ENCODE data around the gene PKM.

Gene PKM

DNA sequence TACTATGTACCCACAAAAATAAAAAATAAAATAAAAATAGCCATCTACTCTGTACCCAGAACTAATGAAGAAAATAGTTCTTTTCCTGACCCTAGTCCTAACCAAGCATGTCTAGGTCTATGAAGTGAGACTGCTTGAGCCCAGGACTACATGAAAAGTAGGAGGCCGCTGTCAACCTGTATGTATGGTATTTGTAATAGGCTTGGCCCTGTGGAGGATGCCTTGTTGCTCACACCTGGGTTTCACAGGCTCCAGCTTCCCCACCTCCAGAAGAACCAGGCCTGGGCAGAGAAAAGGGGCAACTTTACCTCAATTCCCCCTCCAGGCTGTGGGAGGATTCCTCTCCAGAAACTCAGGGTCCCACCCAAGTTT is 6.8 kb upstream of the PKM start:
- H3K4me3 ChIP-seq (IDR thresholded peaks at IDR 0.05; ENCODE audit: insufficient read depth, low read depth, low read length) = no peak overlapping the region
- H3K9ac ChIP-seq = peak overlapping the region; percentile 72; the same call in 1 of the 2 replicates
- no peaks in the 10 kb centered on the region for H4K20me1 ChIP-seq (ENCODE audit: insufficient read depth)
- 0 out of 2 replicates have a peak, but pooled peaks cover 2% of the 10 kb centered on the region for H3K79me2 ChIP-seq (ENCODE audit: insufficient read depth, low read depth)
- H3K27me3 ChIP-seq (ENCODE audit: insufficient read depth, low read depth) = no peaks in the 10 kb centered on the region
- no peak overlapping the region for H2AFZ ChIP-seq (ENCODE audit: low read depth)
- H3K4me1 ChIP-seq (ENCODE audit: low read depth, poor library complexity, severe bottlenecking) = peaks cover 28% of the 10 kb centered on the region
- TF ChIP-seq, protein P1, sequence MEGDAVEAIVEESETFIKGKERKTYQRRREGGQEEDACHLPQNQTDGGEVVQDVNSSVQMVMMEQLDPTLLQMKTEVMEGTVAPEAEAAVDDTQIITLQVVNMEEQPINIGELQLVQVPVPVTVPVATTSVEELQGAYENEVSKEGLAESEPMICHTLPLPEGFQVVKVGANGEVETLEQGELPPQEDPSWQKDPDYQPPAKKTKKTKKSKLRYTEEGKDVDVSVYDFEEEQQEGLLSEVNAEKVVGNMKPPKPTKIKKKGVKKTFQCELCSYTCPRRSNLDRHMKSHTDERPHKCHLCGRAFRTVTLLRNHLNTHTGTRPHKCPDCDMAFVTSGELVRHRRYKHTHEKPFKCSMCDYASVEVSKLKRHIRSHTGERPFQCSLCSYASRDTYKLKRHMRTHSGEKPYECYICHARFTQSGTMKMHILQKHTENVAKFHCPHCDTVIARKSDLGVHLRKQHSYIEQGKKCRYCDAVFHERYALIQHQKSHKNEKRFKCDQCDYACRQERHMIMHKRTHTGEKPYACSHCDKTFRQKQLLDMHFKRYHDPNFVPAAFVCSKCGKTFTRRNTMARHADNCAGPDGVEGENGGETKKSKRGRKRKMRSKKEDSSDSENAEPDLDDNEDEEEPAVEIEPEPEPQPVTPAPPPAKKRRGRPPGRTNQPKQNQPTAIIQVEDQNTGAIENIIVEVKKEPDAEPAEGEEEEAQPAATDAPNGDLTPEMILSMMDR (conservative IDR thresholded peaks at IDR 0.05; ENCODE audit: low read depth, low read length) = no peak
- peak overlapping the region; percentile 81 for H3K27ac ChIP-seq
- H3K4me2 ChIP-seq = peak overlapping the region; percentile 92; the same call in 1 of the 2 replicates
- H3K36me3 ChIP-seq (ENCODE audit: insufficient read depth) = no peaks in the 10 kb centered on the region

DNA sequence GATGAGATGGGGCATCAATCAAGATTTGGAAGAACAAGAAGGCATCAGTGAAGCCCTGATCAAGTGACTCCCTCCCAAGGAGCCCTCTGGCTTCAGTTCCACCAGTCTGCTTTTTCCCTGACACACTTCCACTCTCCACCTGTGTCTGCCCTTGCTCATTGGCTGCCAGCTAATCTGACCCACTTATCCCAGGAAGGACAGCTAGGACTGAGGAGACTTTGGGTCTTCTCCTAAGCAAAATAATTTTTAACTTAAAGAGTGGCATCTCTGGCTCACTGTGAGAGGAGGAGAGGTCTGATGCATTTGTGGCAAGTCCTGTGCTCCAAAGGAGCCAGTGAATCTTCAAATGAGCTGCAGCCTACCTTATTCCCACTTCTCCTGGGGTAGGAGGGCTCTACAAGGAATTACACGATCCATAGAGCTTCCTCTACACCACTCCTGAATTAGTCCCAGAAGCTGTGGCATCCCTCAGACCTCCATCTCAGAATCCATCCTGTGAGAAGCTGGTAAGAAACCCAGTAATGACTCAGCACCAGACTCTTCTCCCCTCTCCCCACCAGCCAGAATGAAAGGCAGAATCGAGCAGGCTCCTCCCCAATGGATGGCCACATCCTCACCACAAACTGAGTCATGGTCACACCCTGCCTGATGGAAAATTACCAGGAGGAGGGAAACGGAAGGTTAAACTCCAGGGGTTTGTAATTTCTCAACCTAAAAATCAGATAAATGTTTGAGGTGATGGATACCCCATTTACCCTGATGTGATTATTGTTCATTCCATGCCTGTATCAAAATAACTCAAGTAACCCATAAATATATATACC is 6.3 kb upstream of the PKM start:
- peak overlapping the region; percentile 72 for H3K9ac ChIP-seq
- H2AFZ ChIP-seq (ENCODE audit: low read depth) = peak overlapping the region; percentile 9
- 0 out of 2 replicates have a peak, but pooled peaks cover 6% of the 10 kb centered on the region for H3K79me2 ChIP-seq (ENCODE audit: insufficient read depth, low read depth)
- H3K4me3 ChIP-seq (IDR thresholded peaks at IDR 0.05; ENCODE audit: insufficient read depth, low read depth, low read length) = no peak overlapping the region
- H4K20me1 ChIP-seq (ENCODE audit: insufficient read depth) = no peaks in the 10 kb centered on the region
- no peaks in the 10 kb centered on the region for H3K27me3 ChIP-seq (ENCODE audit: insufficient read depth, low read depth)
- H3K36me3 ChIP-seq (ENCODE audit: insufficient read depth) = no peaks in the 10 kb centered on the region
- TF ChIP-seq, protein P1 (conservative IDR thresholded peaks at IDR 0.05; ENCODE audit: low read depth, low read length) = no peak
- H3K4me2 ChIP-seq = peak overlapping the region; percentile 92
- peak overlapping the region; percentile 81 for H3K27ac ChIP-seq
- peaks cover 34% of the 10 kb centered on the region for H3K4me1 ChIP-seq (ENCODE audit: low read depth, poor library complexity, severe bottlenecking)

DNA sequence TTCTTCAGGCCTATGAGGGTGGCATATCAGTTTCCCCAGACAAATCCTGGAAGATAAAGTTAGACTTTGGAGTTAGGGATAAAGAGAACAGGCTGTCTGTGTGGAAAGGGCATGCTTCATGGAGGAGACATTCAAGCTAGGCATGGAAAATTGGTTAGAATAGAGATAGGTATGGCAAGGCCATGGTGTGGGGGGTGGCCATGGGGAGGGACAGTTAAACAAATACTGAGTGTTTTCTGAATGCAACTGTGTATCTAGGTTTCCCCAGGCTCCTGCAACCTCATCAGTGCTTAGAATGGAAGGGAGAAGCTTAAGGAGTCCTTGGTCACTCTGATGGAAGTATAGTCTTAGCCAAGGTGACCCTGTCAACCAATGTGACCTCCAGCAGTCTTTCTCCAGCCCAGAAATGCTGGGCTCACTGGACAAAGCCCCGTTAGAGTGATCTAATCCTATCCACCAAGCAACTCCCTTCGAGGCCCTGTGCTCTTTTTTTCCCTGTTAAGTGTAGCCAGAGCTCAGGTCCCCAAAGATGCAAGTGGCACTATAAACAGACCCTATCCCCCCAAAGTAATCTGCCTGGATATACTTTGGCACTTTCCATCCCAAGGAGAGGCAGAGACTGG is 5.5 kb upstream of the PKM start:
- no peak overlapping the region for H3K4me3 ChIP-seq (IDR thresholded peaks at IDR 0.05; ENCODE audit: insufficient read depth, low read depth, low read length)
- H3K27ac ChIP-seq = peak overlapping the region; percentile 81
- TF ChIP-seq, protein P1 (conservative IDR thresholded peaks at IDR 0.05; ENCODE audit: low read depth, low read length) = no peak
- peaks cover 35% of the 10 kb centered on the region for H3K4me1 ChIP-seq (ENCODE audit: low read depth, poor library complexity, severe bottlenecking)
- H3K9ac ChIP-seq = peak overlapping the region; percentile 72; the same call in 1 of the 2 replicates
- H3K36me3 ChIP-seq (ENCODE audit: insufficient read depth) = no peaks in the 10 kb centered on the region
- peak overlapping the region; percentile 92 for H3K4me2 ChIP-seq
- H2AFZ ChIP-seq (ENCODE audit: low read depth) = no peak overlapping the region
- H3K79me2 ChIP-seq (ENCODE audit: insufficient read depth, low read depth) = 0 out of 2 replicates have a peak, but pooled peaks cover 6% of the 10 kb centered on the region
- no peaks in the 10 kb centered on the region for H4K20me1 ChIP-seq (ENCODE audit: insufficient read depth)
- H3K27me3 ChIP-seq (ENCODE audit: insufficient read depth, low read depth) = no peaks in the 10 kb centered on the region

DNA sequence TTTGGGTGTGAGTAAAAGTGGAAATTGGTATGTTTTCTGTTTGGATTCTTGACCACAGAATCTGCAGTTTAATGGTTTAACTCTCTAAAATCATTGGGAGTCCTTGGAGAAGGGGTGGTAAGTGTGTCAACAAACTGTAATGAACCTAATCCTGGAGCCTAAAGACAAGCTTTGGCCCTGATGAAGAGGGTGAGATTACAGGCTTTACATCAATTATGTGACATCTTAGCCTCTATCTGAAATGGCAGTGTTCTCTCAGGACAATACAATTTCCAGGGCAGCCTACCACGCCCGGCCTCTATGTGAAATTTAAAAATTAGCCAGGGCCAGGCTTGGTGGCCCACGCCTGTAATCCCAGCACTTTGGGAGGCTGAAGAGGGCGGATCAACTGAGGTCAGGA is 4.3 kb upstream of the PKM start:
- no peak overlapping the region for H3K4me2 ChIP-seq
- H3K79me2 ChIP-seq (ENCODE audit: insufficient read depth, low read depth) = peaks cover 13% of the 10 kb centered on the region; the same call in 1 of the 2 replicates
- H3K27ac ChIP-seq = no peak overlapping the region
- H3K27me3 ChIP-seq (ENCODE audit: insufficient read depth, low read depth) = no peaks in the 10 kb centered on the region
- H3K4me1 ChIP-seq (ENCODE audit: low read depth, poor library complexity, severe bottlenecking) = peaks cover 35% of the 10 kb centered on the region
- H2AFZ ChIP-seq (ENCODE audit: low read depth) = no peak overlapping the region
- no peaks in the 10 kb centered on the region for H4K20me1 ChIP-seq (ENCODE audit: insufficient read depth)
- no peaks in the 10 kb centered on the region for H3K36me3 ChIP-seq (ENCODE audit: insufficient read depth)
- H3K9ac ChIP-seq = no peak overlapping the region
- TF ChIP-seq, protein P1 (conservative IDR thresholded peaks at IDR 0.05; ENCODE audit: low read depth, low read length) = no peak
- H3K4me3 ChIP-seq (IDR thresholded peaks at IDR 0.05; ENCODE audit: insufficient read depth, low read depth, low read length) = no peak overlapping the region

Data from KMS-11 (cell line).